Central memory CD4-positive, alpha-beta T cell (primary cell): ENCODE data around the gene SCRG1.
A peak's percentile ranks its signal among the peaks of the same experiment; 100 is the strongest.

ENCODE experiments used
- DNase-seq: peaks from one replicate; pipeline ENCODE4 v3.0.0; 2022

SCRG1 gene

DNA sequence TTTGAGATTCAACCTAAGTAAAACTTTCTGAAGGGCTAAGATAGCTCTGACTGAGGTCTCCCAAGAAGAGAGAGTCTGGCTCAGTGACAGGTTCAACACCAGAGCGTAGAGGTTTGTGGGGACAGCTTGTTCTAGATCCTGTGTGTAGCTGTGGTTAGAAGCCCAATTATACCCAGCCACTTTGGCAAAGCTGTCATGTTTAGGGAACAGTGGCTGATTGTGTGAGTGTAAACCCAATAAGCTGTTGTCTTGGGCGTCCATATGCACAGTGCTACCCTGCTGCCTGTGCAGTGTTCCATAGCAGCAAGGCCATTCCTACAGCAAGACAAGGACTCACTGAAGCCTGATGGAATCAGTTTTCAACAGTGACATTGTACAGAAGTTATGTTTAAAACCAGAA lies 11.2 kb upstream of the SCRG1 start:
- no peak for DNase-seq

GRCh38 chr4:173405840-173406606 lies 7.1 kb upstream of the SCRG1 start:
- no peak for DNase-seq

DNA sequence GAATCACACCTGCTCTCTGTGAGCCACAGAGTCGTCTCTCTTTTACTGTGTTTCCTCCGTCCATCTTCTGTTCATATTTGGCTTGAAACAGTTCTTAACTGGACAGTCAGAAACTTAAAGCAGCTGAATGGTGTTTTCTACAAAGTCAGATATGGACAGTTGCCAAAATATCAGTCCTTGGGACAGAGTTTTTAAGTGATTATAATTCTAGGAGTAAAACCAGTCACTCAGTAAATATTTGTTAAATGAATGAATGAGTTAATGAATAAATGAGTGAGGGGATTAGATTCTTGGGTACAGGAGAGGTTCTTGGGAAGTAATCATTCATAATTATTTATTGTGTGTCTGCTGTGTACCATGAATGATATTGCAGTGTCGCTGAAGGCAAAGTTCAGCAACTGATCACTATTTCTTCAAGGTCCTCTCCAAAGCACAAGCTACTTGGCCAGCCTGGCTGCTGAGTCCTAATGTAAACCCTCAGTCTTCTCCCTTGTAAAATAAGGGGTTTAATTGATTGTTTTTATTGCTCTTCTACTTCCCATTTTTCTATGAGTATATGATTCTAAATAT lies 5.5 kb upstream of the SCRG1 start:
- DNase-seq = no peak

DNA sequence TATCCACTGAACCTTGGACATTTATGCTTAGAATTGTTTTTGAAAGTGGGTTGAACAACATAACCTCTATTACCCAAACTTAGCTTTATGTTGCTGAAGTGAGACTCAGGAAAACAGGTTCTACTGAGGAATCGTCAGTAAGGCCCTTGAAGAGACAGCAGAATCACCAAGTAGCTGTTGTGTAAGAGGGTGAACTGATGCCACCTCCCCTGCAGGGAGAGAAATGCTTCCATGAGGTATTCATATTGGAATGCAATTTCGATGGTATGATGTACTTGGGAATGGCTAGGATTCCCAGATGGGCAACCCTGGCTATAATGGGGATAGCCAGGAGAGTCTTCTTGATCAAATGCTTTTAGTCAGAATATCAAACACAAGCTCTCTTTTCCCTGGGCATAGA lies 4.1 kb upstream of the SCRG1 start:
- no peak for DNase-seq

DNA sequence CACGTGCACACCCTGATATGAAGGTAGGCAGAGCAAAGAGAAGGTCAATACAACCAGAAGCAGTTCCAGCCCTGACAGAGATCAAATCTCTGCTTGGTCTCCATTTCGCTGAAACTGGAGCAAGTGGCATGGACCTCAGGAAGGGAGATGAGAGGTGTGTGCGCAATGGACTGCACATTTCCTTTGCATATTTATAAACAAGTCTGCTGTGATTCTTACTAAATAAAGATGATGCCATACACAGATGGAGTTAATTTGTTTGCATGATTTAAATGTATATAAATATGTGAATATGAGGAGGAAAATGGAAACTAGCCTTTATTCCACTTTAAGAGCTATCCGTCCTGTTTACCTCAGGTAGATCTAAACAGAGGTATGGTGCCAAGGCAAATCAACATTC lies 2.1 kb upstream of the SCRG1 start:
- no peak for DNase-seq

- no peak for DNase-seq
These were observed 696 bp downstream of the SCRG1 start for GRCh38 chr4:173398220-173398619.

GRCh38 chr4:173397604-173398003 lies 1.3 kb downstream of the SCRG1 start:
- no peak for DNase-seq

- no peak for DNase-seq
These were observed 7.2 kb downstream of the SCRG1 start for GRCh38 chr4:173391701-173392100.

DNA sequence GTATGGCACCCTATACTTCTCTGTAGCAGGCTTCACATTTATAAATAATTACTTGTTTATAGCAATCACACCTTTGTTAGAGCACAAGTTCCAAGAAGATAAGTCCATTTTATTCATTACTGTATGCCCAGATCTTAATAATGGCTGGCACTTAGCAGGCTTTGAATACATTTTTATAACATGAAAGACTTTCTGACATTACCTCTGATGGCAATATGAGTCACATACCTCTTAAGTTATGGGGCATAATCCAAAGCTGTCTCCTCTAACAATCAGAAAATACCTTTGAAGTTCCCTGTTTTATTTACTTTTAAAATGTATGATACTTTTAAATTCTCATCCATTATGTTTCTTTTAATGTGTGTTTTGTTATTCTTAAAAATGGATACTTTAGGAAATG lies 12.2 kb downstream of the SCRG1 start:
- DNase-seq = no peak

DNA sequence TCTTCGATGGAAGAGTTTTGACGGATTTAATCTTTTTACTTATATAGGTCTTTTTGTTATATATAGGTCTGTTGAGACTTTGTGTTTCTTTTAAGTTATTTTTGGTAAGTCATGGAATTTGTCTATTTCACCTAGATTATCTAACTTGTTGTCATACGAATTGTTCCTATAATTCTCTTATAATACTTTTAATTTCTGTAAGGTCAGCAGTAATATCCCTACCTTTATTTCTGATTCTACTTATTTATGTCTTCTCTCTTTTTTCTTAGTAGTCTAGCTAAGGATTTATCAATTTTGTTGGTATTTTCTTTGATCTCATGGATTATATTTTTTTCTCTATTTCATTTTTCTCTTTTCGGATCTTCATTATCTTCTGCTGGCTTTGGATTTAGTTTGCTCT lies 16.6 kb downstream of the SCRG1 start:
- DNase-seq = no peak

DNA sequence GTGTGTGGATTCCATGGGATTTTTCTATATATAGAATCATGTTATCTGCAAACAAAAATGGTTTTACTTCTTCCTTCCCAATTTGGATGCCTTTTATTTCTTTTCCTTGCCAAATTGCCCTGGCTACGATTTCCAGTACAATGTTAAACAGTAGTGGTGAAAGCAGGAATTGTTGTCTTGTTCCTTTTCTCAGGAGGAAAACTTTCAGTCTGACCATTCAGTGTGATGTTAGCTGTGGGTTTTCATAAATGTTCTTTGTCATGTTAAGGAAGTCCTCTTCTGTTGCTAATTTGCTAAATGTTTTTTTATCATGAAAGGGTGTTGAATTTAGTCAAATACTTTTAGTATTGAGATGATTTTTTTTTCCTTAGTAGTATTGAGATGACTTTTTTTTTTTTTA lies 17.3 kb downstream of the SCRG1 start:
- DNase-seq = no peak

GRCh38 chr4:173380987-173381386 lies 17.9 kb downstream of the SCRG1 start:
- no peak for DNase-seq

DNA sequence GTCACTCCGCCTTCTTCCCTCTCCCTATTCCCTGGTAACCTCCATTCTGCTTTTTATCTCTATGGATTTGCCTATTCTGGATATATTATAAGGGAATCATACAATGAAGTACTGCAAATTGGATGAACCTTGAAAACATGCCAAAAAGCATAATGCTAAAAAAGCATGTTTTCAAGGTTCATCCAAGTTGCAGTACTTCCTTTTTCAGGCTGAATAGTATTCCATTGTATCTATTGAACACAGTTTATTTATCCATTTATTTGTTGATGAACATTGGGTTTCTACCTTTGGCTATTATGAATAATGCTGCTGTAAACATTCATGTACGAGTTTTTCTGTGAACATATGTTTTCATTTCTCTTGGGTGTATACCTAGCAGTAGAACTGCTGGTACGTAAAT lies 19.0 kb downstream of the SCRG1 start:
- DNase-seq = no peak

DNA sequence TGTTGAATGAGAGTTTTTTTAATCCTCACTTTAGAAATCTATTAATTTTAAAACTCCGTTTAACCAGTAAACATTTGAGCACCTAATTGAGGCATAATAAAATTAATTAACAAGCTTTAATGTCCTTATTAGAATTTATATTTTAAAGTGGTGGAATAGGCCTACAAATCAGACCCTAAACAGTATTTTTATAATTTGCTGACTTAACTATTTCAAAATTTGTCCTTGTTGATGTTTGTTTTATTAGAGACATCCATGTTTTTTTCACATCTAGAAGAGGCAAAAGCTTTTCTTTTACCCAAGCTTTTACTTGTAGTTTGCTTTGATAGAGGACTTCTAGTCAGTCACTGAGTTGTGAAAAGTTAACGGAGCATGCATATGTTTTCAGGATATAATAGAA lies 24.3 kb downstream of the SCRG1 start:
- DNase-seq = no peak

GRCh38 chr4:173371292-173372192 lies 27.4 kb downstream of the SCRG1 start:
- DNase-seq = peak; percentile 50

DNA sequence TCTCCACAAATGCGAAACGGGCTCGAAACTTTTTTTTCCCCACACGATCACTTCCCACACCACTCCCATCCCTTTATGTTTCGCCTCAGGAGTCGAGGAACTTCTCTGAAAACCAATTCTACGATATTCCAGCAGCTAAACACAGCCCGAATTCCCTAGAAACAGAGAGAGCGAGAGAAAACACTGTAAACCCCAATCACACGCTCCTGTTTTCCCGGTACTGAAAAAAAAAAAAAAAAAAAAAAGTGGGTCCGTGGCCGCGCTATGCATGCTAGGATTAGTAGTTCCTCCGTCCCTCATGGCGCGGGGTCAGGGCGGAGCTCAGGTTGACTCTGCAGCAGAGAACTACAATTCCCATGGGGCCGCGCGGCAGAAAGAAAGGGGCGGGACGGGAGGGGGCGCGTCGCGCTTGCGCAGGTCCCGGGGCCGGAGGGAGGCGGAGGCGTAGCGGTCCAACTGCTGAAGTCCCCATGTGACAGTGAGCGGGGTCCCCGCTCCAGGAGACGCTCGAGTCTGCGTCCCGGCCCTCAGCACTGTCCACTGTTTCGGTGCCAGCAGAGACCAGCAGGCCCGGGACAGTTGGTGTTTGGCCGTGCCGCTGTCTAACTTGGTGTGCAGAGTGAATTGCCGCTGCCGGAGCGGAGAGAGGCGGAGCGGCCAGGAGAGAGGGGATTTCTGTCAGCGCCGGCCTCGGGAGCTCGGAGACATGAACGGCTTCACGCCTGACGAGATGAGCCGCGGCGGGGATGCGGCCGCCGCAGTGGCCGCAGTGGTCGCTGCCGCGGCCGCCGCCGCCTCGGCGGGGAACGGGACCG lies 28.2 kb downstream of the SCRG1 start, which contains the start of gene SAP30:
SAP30 (plus strand) TSS at position 478 of the 815 bp plus-strand sequence; CDS start at position 707, 229 bp downstream.
- DNase-seq = peak; percentile 92

- DNase-seq = no peak
These were observed 28.8 kb downstream of the SCRG1 start for GRCh38 chr4:173370130-173370476.

- no peak for DNase-seq
These were observed 31.0 kb downstream of the SCRG1 start for GRCh38 chr4:173367946-173368345.

DNA sequence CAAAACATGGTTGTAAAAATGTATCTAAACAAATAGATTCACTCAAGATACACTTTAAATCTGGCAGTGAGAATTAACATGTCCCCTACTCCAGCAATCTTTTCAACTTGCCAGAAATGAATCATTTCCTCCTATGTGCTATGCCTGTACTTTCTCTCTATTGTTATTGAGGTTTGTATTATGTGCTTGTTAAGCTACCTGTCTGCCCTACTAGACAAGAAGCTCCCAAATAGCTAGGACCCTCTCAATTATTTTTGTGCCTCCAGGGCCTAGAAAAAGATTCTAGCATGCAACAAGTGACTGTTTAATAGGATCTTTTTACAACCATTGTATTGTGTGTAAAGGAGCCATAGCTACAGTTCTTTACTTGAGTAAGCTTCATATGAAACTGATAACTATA lies 31.6 kb downstream of the SCRG1 start:
- no peak for DNase-seq

DNA sequence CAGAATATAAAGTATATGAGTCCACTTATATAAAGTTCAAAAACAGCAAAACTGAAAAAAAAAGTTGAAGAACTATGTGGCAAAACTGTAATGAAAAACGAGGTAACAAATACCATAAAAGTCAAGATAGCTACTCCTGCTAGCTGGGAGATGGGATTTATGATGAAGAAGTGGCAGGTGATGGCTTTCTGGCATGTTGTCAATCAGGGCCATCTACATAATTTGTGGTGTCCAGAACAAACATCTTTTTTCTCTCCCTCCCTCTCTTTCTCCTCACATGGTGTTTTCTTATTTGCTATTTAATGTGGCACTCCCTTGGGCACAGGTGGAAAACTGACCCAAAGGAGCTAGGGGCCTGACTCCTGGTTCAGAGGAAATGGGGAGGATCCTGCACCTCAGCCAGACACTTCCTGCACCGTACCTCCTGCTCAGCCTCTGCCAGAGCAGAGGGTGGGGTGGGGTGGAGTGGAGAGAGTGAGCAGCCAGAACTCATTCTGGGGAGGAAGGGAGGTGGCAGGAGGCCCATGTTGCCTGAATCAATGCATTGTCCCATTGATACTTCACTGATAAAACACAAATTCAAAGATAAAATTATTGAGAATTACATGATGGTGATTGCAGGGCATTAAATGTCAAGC lies 33.4 kb downstream of the SCRG1 start:
- no peak for DNase-seq

- DNase-seq = no peak
These were observed 36.2 kb downstream of the SCRG1 start for GRCh38 chr4:173362666-173363065.

- no peak for DNase-seq
These were observed 38.2 kb downstream of the SCRG1 start for GRCh38 chr4:173360587-173361221.
